ENCODE results near the gene AIRE. TPM values are rescaled to one million over a fixed set of nuclear protein-coding genes. Genes with fewer than 3 reads are reported as not detected.

Gene AIRE
- total RNA-seq, 1 donor from 2014 or later, result not detected

- Mint-ChIP-seq H3K4me1 (peaks cover 6% of the 10 kb centered on the region), H3K27me3 (peaks cover 2% of the 10 kb centered on the region), H3K9me3 (no peaks in the 10 kb centered on the region), H3K36me3 (ENCODE audit: low read depth) (no peaks in the 10 kb centered on the region), H3K4me3 (no peak overlapping the region), H3K27ac (no peak overlapping the region)
- DNase-seq (no peak), ATAC-seq (ENCODE audit: low read depth) (no peak)
- POLR2A ChIA-PET, result no interaction called here
- intact Hi-C loops (cut with micrococcal nuclease), result no loop called here
- no peak for TF ChIP-seq CTCF (IDR thresholded peaks at IDR 0.05)
- CTCF ChIA-PET, result no interaction called here
Observed at GRCh38 chr21:44263221-44263760, 22.4 kb upstream of the AIRE start.

GRCh38 chr21:44263768-44264167 lies 21.9 kb upstream of the AIRE start:
- H3K27ac Mint-ChIP-seq, result no peak overlapping the region
- no peak for DNase-seq
- no peak for TF ChIP-seq CTCF (IDR thresholded peaks at IDR 0.05)
- CTCF ChIA-PET, result no interaction called here
- intact Hi-C loops (cut with micrococcal nuclease), result no loop called here
- peaks cover 2% of the 10 kb centered on the region for H3K27me3 Mint-ChIP-seq
- ATAC-seq (ENCODE audit: low read depth), result no peak
- H3K36me3 Mint-ChIP-seq (ENCODE audit: low read depth), result no peaks in the 10 kb centered on the region
- H3K9me3 Mint-ChIP-seq, result no peaks in the 10 kb centered on the region
- POLR2A ChIA-PET, result no interaction called here
- peaks cover 7% of the 10 kb centered on the region for H3K4me1 Mint-ChIP-seq
- H3K4me3 Mint-ChIP-seq, result no peak overlapping the region

- no peak for TF ChIP-seq CTCF (IDR thresholded peaks at IDR 0.05)
- Mint-ChIP-seq H3K4me3 (no peak overlapping the region), H3K4me1 (peaks cover 7% of the 10 kb centered on the region), H3K27me3 (peaks cover 1% of the 10 kb centered on the region), H3K27ac (no peak overlapping the region), H3K9me3 (no peaks in the 10 kb centered on the region), H3K36me3 (ENCODE audit: low read depth) (no peaks in the 10 kb centered on the region)
- intact Hi-C loops (cut with micrococcal nuclease), result no loop called here
- ATAC-seq (ENCODE audit: low read depth) (no peak), DNase-seq (no peak)
- CTCF ChIA-PET, result interaction anchor here (1.3 kb wide), 1 partner anchor 9 kb away, joined by 3 read pairs; no protein-coding TSS in a partner anchor
- POLR2A ChIA-PET, result no interaction called here
Observed at GRCh38 chr21:44265734-44266270, 19.9 kb upstream of the AIRE start.

GRCh38 chr21:44267655-44268142 lies 18.0 kb upstream of the AIRE start:
- intact Hi-C loops (cut with micrococcal nuclease), result no loop called here
- H3K36me3 Mint-ChIP-seq (ENCODE audit: low read depth), result no peaks in the 10 kb centered on the region
- no peaks in the 10 kb centered on the region for H3K9me3 Mint-ChIP-seq
- CTCF ChIA-PET, result interaction anchor here (1.7 kb wide), 1 partner anchor 29 kb away, joined by 7 read pairs; no protein-coding TSS in a partner anchor
- DNase-seq, result no peak
- H3K27ac Mint-ChIP-seq, result no peak overlapping the region
- peaks cover 1% of the 10 kb centered on the region for H3K27me3 Mint-ChIP-seq
- POLR2A ChIA-PET, result no interaction called here
- TF ChIP-seq CTCF (IDR thresholded peaks at IDR 0.05), result no peak
- H3K4me3 Mint-ChIP-seq, result no peak overlapping the region
- peaks cover 7% of the 10 kb centered on the region for H3K4me1 Mint-ChIP-seq
- peak; percentile 57 for ATAC-seq (ENCODE audit: low read depth)

GRCh38 chr21:44269090-44269489 lies 16.6 kb upstream of the AIRE start:
- H3K27me3 Mint-ChIP-seq, result peaks cover 1% of the 10 kb centered on the region
- no peak for DNase-seq
- TF ChIP-seq CTCF (IDR thresholded peaks at IDR 0.05), result no peak
- POLR2A ChIA-PET, result no interaction called here
- H3K4me3 Mint-ChIP-seq, result no peak overlapping the region
- CTCF ChIA-PET, result interaction anchor here (1.7 kb wide), 1 partner anchor 28 kb away, joined by 7 read pairs; no protein-coding TSS in a partner anchor
- ATAC-seq (ENCODE audit: low read depth), result no peak
- H3K36me3 Mint-ChIP-seq (ENCODE audit: low read depth), result no peaks in the 10 kb centered on the region
- H3K9me3 Mint-ChIP-seq, result no peaks in the 10 kb centered on the region
- H3K4me1 Mint-ChIP-seq, result peaks cover 7% of the 10 kb centered on the region
- intact Hi-C loops (cut with micrococcal nuclease), result no loop called here
- H3K27ac Mint-ChIP-seq, result no peak overlapping the region
